HEK293 (cell line): ENCODE results near the gene WLS.
A peak's percentile ranks its signal among the peaks of the same experiment; 100 is the strongest.

ENCODE experiments used
- CTCF ChIA-PET: fragments of 350-600 bp; formaldehyde crosslinking; extraction: SDS; loops from one replicate; lab custom pipeline; 2021; ENCODE audit warnings: antibody characterized with exemption; lab: Yijun Ruan, JAX
- POLR2A ChIA-PET: fragments of 300-600 bp; formaldehyde crosslinking; extraction: SDS; loops from one replicate; lab custom pipeline; 2020; ENCODE audit warnings: antibody characterized with exemption, inconsistent platforms; lab: Yijun Ruan, JAX
- H3K27ac ChIP-seq: fragments of 200-500 bp; sonication (Bioruptor generic); 2 replicates; pipeline ENCODE4 v1.5.1; 2014; ENCODE audit warnings: low read depth, low read length, control low read depth, inconsistent platforms; ENCODE audit errors: extremely low read depth
- H3K36me3 ChIP-seq, 2 experiments: fragments of 200-500 bp in 1 of 2; sonication (Bioruptor generic) in 1 of 2; 1 replicate in 1 of 2; 2 replicates in 1 of 2; pipeline ENCODE4 v1.5.1; 2014 to 2017; ENCODE audit warnings: inconsistent platforms in 2 of 2, low read length in 2 of 2; ENCODE audit not compliant: control insufficient read depth in 2 of 2, insufficient read depth in 1 of 2
- H3K4me1 ChIP-seq: fragments of 200-500 bp; sonication (Bioruptor generic); 2 replicates; pipeline ENCODE4 v1.5.1; 2014; ENCODE audit warnings: mild to moderate bottlenecking, low read length, inconsistent platforms; ENCODE audit not compliant: control insufficient read depth, insufficient read depth
- H3K4me3 ChIP-seq: 2 replicates; pipeline ENCODE4 v1.5.1; 2011; ENCODE audit warnings: low read depth, mild to moderate bottlenecking, control low read depth, low read length, moderate library complexity
- H3K9me3 ChIP-seq: fragments of 200-500 bp; sonication (Bioruptor generic); 2 replicates; pipeline ENCODE4 v1.5.1; 2014; ENCODE audit warnings: low read depth, low read length, inconsistent platforms; ENCODE audit not compliant: control insufficient read depth, insufficient read depth
- FEZF1 ChIP-seq: fragments of 450-650 bp; formaldehyde crosslinking; IDR thresholded peaks from 2 replicates; pipeline ENCODE4 v1.5.1; 2016; ENCODE audit warnings: missing biosample characterization, missing genetic modification characterization
- GLIS1 ChIP-seq: fragments of 450-650 bp; formaldehyde crosslinking; IDR thresholded peaks from 2 replicates; pipeline ENCODE4 v1.5.1; 2016; ENCODE audit warnings: missing biosample characterization, missing genetic modification characterization
- GLIS2 ChIP-seq: fragments of 450-650 bp; formaldehyde crosslinking; IDR thresholded peaks from 2 replicates; pipeline ENCODE4 v1.5.1; 2016; ENCODE audit warnings: missing biosample characterization, missing genetic modification characterization
- KLF8 ChIP-seq: fragments of 450-650 bp; formaldehyde crosslinking; IDR thresholded peaks from 2 replicates; pipeline ENCODE4 v1.5.1; 2016; ENCODE audit warnings: missing biosample characterization, missing genetic modification characterization
- PATZ1 ChIP-seq: fragments of 450-650 bp; formaldehyde crosslinking; IDR thresholded peaks from 2 replicates; pipeline ENCODE4 v1.5.1; 2016; ENCODE audit warnings: missing biosample characterization, missing genetic modification characterization
- PRDM6 ChIP-seq: fragments of 450-650 bp; formaldehyde crosslinking; IDR thresholded peaks from 2 replicates; pipeline ENCODE4 v1.5.1; 2017; ENCODE audit warnings: missing biosample characterization, missing genetic modification characterization
- SCRT1 ChIP-seq: fragments of 450-650 bp; formaldehyde crosslinking; IDR thresholded peaks from 2 replicates; pipeline ENCODE4 v1.5.1; 2016; ENCODE audit warnings: missing biosample characterization, missing genetic modification characterization, borderline replicate concordance
- TCF7L2 ChIP-seq: IDR thresholded peaks from 2 replicates; pipeline ENCODE4 v1.6.1; 2011; ENCODE audit warnings: low read depth, mild to moderate bottlenecking, inconsistent platforms, low read length, moderate library complexity, borderline replicate concordance
- ZBTB10 ChIP-seq: fragments of 450-650 bp; formaldehyde crosslinking; IDR thresholded peaks from 2 replicates; pipeline ENCODE4 v1.5.1; 2016; ENCODE audit warnings: missing biosample characterization, missing genetic modification characterization
- ZBTB17 ChIP-seq: fragments of 450-650 bp; formaldehyde crosslinking; IDR thresholded peaks from 2 replicates; pipeline ENCODE4 v1.5.1; 2016; ENCODE audit warnings: missing biosample characterization, missing genetic modification characterization
- ZBTB21 ChIP-seq: fragments of 450-650 bp; formaldehyde crosslinking; IDR thresholded peaks from 2 replicates; pipeline ENCODE4 v1.5.1; 2017; ENCODE audit warnings: missing biosample characterization, missing genetic modification characterization
- ZNF112 ChIP-seq: fragments of 450-650 bp; formaldehyde crosslinking; IDR thresholded peaks from 2 replicates; pipeline ENCODE4 v1.5.0; 2017; ENCODE audit warnings: missing biosample characterization, missing genetic modification characterization
- ZNF132 ChIP-seq: fragments of 450-650 bp; formaldehyde crosslinking; IDR thresholded peaks from 2 replicates; pipeline ENCODE4 v1.5.1; 2017; ENCODE audit warnings: missing biosample characterization, missing genetic modification characterization, borderline replicate concordance
- ZNF155 ChIP-seq: fragments of 450-650 bp; formaldehyde crosslinking; IDR thresholded peaks from 2 replicates; pipeline ENCODE4 v1.5.1; 2016; ENCODE audit warnings: missing biosample characterization, missing genetic modification characterization
- ZNF169 ChIP-seq: fragments of 450-650 bp; formaldehyde crosslinking; IDR thresholded peaks from 2 replicates; pipeline ENCODE4 v1.5.1; 2016; ENCODE audit warnings: missing biosample characterization, missing genetic modification characterization
- ZNF18 ChIP-seq: fragments of 450-650 bp; formaldehyde crosslinking; IDR thresholded peaks from 2 replicates; pipeline ENCODE4 v1.5.1; 2016; ENCODE audit warnings: missing biosample characterization, missing genetic modification characterization
- ZNF184 ChIP-seq: fragments of 450-650 bp; IDR thresholded peaks from 2 replicates; pipeline ENCODE4 v1.5.1; 2018; ENCODE audit warnings: missing biosample characterization, mild to moderate bottlenecking, missing genetic modification characterization
- ZNF202 ChIP-seq: fragments of 450-650 bp; formaldehyde crosslinking; IDR thresholded peaks from 2 replicates; pipeline ENCODE4 v1.5.1; 2016; ENCODE audit warnings: missing biosample characterization, missing genetic modification characterization, borderline replicate concordance
- ZNF311 ChIP-seq: fragments of 450-650 bp; formaldehyde crosslinking; IDR thresholded peaks from 2 replicates; pipeline ENCODE4 v1.5.1; 2017; ENCODE audit warnings: missing biosample characterization, missing genetic modification characterization, borderline replicate concordance
- ZNF350 ChIP-seq: fragments of 450-650 bp; formaldehyde crosslinking; IDR thresholded peaks from 2 replicates; pipeline ENCODE4 v1.5.0; 2017; ENCODE audit warnings: missing biosample characterization, mild to moderate bottlenecking, missing genetic modification characterization
- ZNF37A ChIP-seq: fragments of 450-650 bp; IDR thresholded peaks from 2 replicates; pipeline ENCODE4 v1.5.1; 2018; ENCODE audit warnings: missing biosample characterization, missing genetic modification characterization
- ZNF560 ChIP-seq: fragments of 450-650 bp; formaldehyde crosslinking; IDR thresholded peaks from 2 replicates; pipeline ENCODE4 v1.5.1; 2017; ENCODE audit warnings: missing biosample characterization, missing genetic modification characterization, borderline replicate concordance
- ZNF623 ChIP-seq: fragments of 450-650 bp; formaldehyde crosslinking; IDR thresholded peaks from 2 replicates; pipeline ENCODE4 v1.5.1; 2016; ENCODE audit warnings: missing biosample characterization, missing genetic modification characterization
- ZNF629 ChIP-seq: fragments of 450-650 bp; formaldehyde crosslinking; IDR thresholded peaks from 2 replicates; pipeline ENCODE4 v1.5.1; 2017; ENCODE audit warnings: missing biosample characterization, missing genetic modification characterization
- ZNF707 ChIP-seq: fragments of 450-650 bp; formaldehyde crosslinking; IDR thresholded peaks from 2 replicates; pipeline ENCODE4 v1.5.1; 2016; ENCODE audit warnings: missing biosample characterization, missing genetic modification characterization
- ZNF776 ChIP-seq: fragments of 450-650 bp; formaldehyde crosslinking; IDR thresholded peaks from 2 replicates; pipeline ENCODE4 v1.5.0; 2017; ENCODE audit warnings: missing biosample characterization, missing genetic modification characterization, borderline replicate concordance
- ZNF777 ChIP-seq: fragments of 450-650 bp; formaldehyde crosslinking; IDR thresholded peaks from 2 replicates; pipeline ENCODE4 v1.5.1; 2017; ENCODE audit warnings: missing biosample characterization, missing genetic modification characterization, borderline replicate concordance
- ZSCAN18 ChIP-seq: fragments of 450-650 bp; formaldehyde crosslinking; IDR thresholded peaks from 2 replicates; pipeline ENCODE4 v1.5.1; 2016; ENCODE audit warnings: missing biosample characterization, missing genetic modification characterization

The WLS gene

GRCh38 chr1:68202239-68202832 is 30.0 kb downstream of the WLS start:
- POLR2A ChIA-PET, result no interaction called here
- CTCF ChIA-PET, result interaction anchor here (0.6 to 1.3 kb wide), 3 partner anchors 73 to 670 kb away, joined by 3 to 4 read pairs (median 3); no protein-coding TSS in a partner anchor
- Histone ChIP-seq H3K27ac (no peak overlapping the region), H3K4me3 (no peak overlapping the region), H3K36me3 (no peaks in the 10 kb centered on the region), H3K9me3 (no peaks in the 10 kb centered on the region), H3K4me1 (peaks cover 52% of the 10 kb centered on the region)
- TF ChIP-seq ZNF629 (tag by site-specific recombination), result peak; percentile 65
- TF ChIP-seq GLIS1 (tag by site-specific recombination), result peak; percentile 78
- no peak for TF ChIP-seq ZNF777 (tag by site-specific recombination)
- peak; percentile 39 for TF ChIP-seq PRDM6
- no peak for TF ChIP-seq ZNF37A (tag by site-specific recombination)
- no peak for TF ChIP-seq ZNF184 (tag by site-specific recombination)
- TF ChIP-seq ZNF132, result no peak
- no peak for TF ChIP-seq ZNF776 (tag by site-specific recombination)
- peak; percentile 63; the same call in 1 of the 2 replicates for TF ChIP-seq ZBTB21
- peak; percentile 66 for TF ChIP-seq FEZF1 (tag by site-specific recombination)
- TF ChIP-seq ZNF155, result no peak
- no peak for TF ChIP-seq ZBTB10 (tag by site-specific recombination)
- TF ChIP-seq ZNF623, result no peak
- peak; percentile 75 for TF ChIP-seq ZBTB17 (tag by site-specific recombination)
- TF ChIP-seq ZNF18 (tag by site-specific recombination), result no peak
- no peak for TF ChIP-seq TCF7L2
- TF ChIP-seq ZNF560, result no peak
- no peak for TF ChIP-seq ZNF707
- TF ChIP-seq KLF8, result no peak
- TF ChIP-seq ZNF350, result no peak
- TF ChIP-seq ZNF202, result no peak
- peak; percentile 32; the same call in 1 of the 2 replicates for TF ChIP-seq GLIS2
- no peak for TF ChIP-seq ZNF169
- TF ChIP-seq PATZ1 (tag by site-specific recombination), result 0 out of 2 replicates have a peak, but pooled peaks have one; percentile 31
- no peak for TF ChIP-seq ZNF311 (tag by site-specific recombination)
- no peak for TF ChIP-seq ZSCAN18 (tag by site-specific recombination)
- TF ChIP-seq SCRT1, result peak; percentile 88
- TF ChIP-seq ZNF112 (tag by site-specific recombination), result no peak
